ENCODE results near the gene RNF157.
A peak's percentile ranks its signal among the peaks of the same experiment; 100 is the strongest.
"Not testable (repeated sequence)": the region's sequence is repeated elsewhere in the genome, so short reads cannot be mapped to it uniquely, and the experiment has no call there.

Gene RNF157

GRCh38 chr17:76254275-76254674, 14.0 kb upstream of the RNF157 start:
- no peak for ATAC-seq
- DNase-seq, result no peak

- ATAC-seq (no peak), DNase-seq (no peak)
Measured at GRCh38 chr17:76253841-76254240, 13.5 kb upstream of the RNF157 start.

- DNase-seq, ATAC-seq: not testable (repeated sequence)
Measured at GRCh38 chr17:76252967-76253766, 12.9 kb upstream of the RNF157 start.

GRCh38 chr17:76252040-76252954, 12.0 kb upstream of the RNF157 start:
- peak; percentile 55 for ATAC-seq
- peak; percentile 46 for DNase-seq

- DNase-seq, result no peak
- ATAC-seq, result no peak
Measured at GRCh38 chr17:76251478-76252039, 11.3 kb upstream of the RNF157 start.

- DNase-seq, result no peak
- ATAC-seq, result no peak
Measured at GRCh38 chr17:76250141-76250540, 9.8 kb upstream of the RNF157 start.

GRCh38 chr17:76248013-76248782, 7.9 kb upstream of the RNF157 start:
- ATAC-seq (no peak), DNase-seq (no peak)

GRCh38 chr17:76247304-76247703, 7.0 kb upstream of the RNF157 start:
- no peak for DNase-seq

GRCh38 chr17:76246080-76247066, 6.1 kb upstream of the RNF157 start:
- peak; percentile 97 for ATAC-seq
- peak; percentile 59 for DNase-seq

More at GRCh38 chr17:76247304-76247703, 7.0 kb upstream of the RNF157 start:
- ATAC-seq, result no peak

- ATAC-seq, DNase-seq: not testable (repeated sequence)
Measured at GRCh38 chr17:76244721-76245120, 4.4 kb upstream of the RNF157 start.

- ATAC-seq (no peak), DNase-seq (peak; percentile 27)
Measured at GRCh38 chr17:76243826-76244679, 3.8 kb upstream of the RNF157 start.

GRCh38 chr17:76241691-76242255, 1.5 kb upstream of the RNF157 start:
- ATAC-seq (no peak), DNase-seq (no peak)

- DNase-seq, result no peak
- ATAC-seq, result no peak
Measured at GRCh38 chr17:76241204-76241538, 878 bp upstream of the RNF157 start.

GRCh38 chr17:76239538-76240274, 587 bp downstream of the RNF157 start:
- peak; percentile 25 for DNase-seq
- no peak for ATAC-seq

GRCh38 chr17:76238847-76239537, 1.3 kb downstream of the RNF157 start:
- ATAC-seq (no peak), DNase-seq (no peak)

- DNase-seq, result no peak
Measured at GRCh38 chr17:76237859-76238313, 2.4 kb downstream of the RNF157 start.

GRCh38 chr17:76236603-76237002, 3.7 kb downstream of the RNF157 start:
- DNase-seq (no peak), ATAC-seq (no peak)

More at GRCh38 chr17:76237859-76238313, 2.4 kb downstream of the RNF157 start:
- no peak for ATAC-seq

- no peak for DNase-seq
- no peak for ATAC-seq
Measured at GRCh38 chr17:76235883-76236282, 4.4 kb downstream of the RNF157 start.
